Keratinocyte (primary cell): ENCODE results near the gene LNPEP. TPM values are rescaled to one million over a fixed set of nuclear protein-coding genes. Genes with fewer than 3 reads are reported as not detected.

Experiments used
- DNase-seq: peaks from one replicate; pipeline ENCODE4 v3.0.0-alpha.2; 2011; ENCODE audit warnings: low read depth, missing footprints, low spot score
- FAIRE-seq: peaks from 2 replicates; lab custom pipeline; 2011; peaks lifted over from hg19 to GRCh38; lab: Jason Lieb, UNC
- H2AFZ ChIP-seq: 2 replicates; pipeline ENCODE4 v1.6.0; 2012; ENCODE audit warnings: low read length, control low read depth, inconsistent platforms; ENCODE audit not compliant: control insufficient read depth
- H3K27ac ChIP-seq: 2 replicates; pipeline ENCODE4 v1.5.1; 2011; ENCODE audit warnings: low read length; ENCODE audit not compliant: control insufficient read depth, insufficient read depth
- H3K27me3 ChIP-seq: 3 replicates; pipeline ENCODE4 v1.6.0; 2011; ENCODE audit warnings: low read length; ENCODE audit not compliant: control insufficient read depth, insufficient read depth; ENCODE audit errors: extremely low read depth
- H3K36me3 ChIP-seq, 2 experiments: 2 replicates in 1 of 2; 3 replicates in 1 of 2; pipeline ENCODE4 v1.5.1; 2011; ENCODE audit warnings: low read length in 2 of 2, mild to moderate bottlenecking in 1 of 2; ENCODE audit not compliant: control insufficient read depth in 2 of 2, insufficient read depth in 2 of 2; ENCODE audit errors: extremely low read depth in 1 of 2
- H3K4me1 ChIP-seq: 3 replicates; pipeline ENCODE4 v1.5.1; 2011; ENCODE audit warnings: low read length; ENCODE audit not compliant: control insufficient read depth, insufficient read depth; ENCODE audit errors: extremely low read depth
- H3K4me2 ChIP-seq: 3 replicates; pipeline ENCODE4 v1.6.0; 2011; ENCODE audit warnings: low read depth, low read length; ENCODE audit not compliant: control insufficient read depth, insufficient read depth; ENCODE audit errors: extremely low read depth
- H3K4me3 ChIP-seq, 3 experiments: fragments of 200-600 bp in 1 of 3; sonication (generic) in 1 of 3; 2 replicates in 2 of 3; 3 replicates in 1 of 3; pipeline ENCODE4 v1.5.1; 2011 to 2016; ENCODE audit warnings: low read length in 3 of 3, mild to moderate bottlenecking in 3 of 3, control low read depth in 2 of 3, inconsistent platforms in 1 of 3, low read depth in 1 of 3, mixed read lengths in 1 of 3, mixed run types in 1 of 3, moderate library complexity in 1 of 3; ENCODE audit not compliant: control insufficient read depth in 2 of 3, insufficient read depth in 2 of 3; ENCODE audit errors: extremely low read depth in 1 of 3
- H3K79me2 ChIP-seq: 2 replicates; pipeline ENCODE4 v1.6.0; 2012; ENCODE audit warnings: low read length; ENCODE audit not compliant: control insufficient read depth, insufficient read depth
- H3K9ac ChIP-seq: 3 replicates; pipeline ENCODE4 v1.6.0; 2011; ENCODE audit warnings: low read length; ENCODE audit not compliant: control insufficient read depth, insufficient read depth; ENCODE audit errors: extremely low read depth
- H3K9me1 ChIP-seq: 3 replicates; pipeline ENCODE4 v1.6.0; 2011; ENCODE audit warnings: low read length; ENCODE audit not compliant: control insufficient read depth, insufficient read depth; ENCODE audit errors: extremely low read depth
- H3K9me3 ChIP-seq: 2 replicates; pipeline ENCODE4 v1.5.1; 2012; ENCODE audit warnings: low read depth, low read length; ENCODE audit not compliant: control insufficient read depth
- H4K20me1 ChIP-seq: 3 replicates; pipeline ENCODE4 v1.6.0; 2011; ENCODE audit warnings: low read length; ENCODE audit not compliant: control insufficient read depth, insufficient read depth; ENCODE audit errors: extremely low read depth
- EZH2 ChIP-seq: IDR thresholded peaks from one replicate; pipeline ENCODE4 v1.6.1; 2012; ENCODE audit warnings: inconsistent platforms, mild to moderate bottlenecking, low read length, moderate library complexity
- dilution Hi-C: fragments of 300-500 bp; cut with MboI; formaldehyde crosslinking; loops from one replicate; pipeline ENCODE4 v1.7.0; 2020; ENCODE audit warnings: low sequenced_read_pairs; ENCODE audit not compliant: extremely low pct_ligation_motif_present
- polyA plus RNA-seq, 5 experiments: library from polyadenylated mRNA; depleted of rRNA in 3 of 5; stranded (reverse) in 3 of 5; stranded (forward) in 1 of 5; unstranded in 1 of 5; fragments of >200 nt; gene quantifications; 1 replicate in 1 of 5; 2 replicates in 3 of 5; 3 replicates in 1 of 5; pipeline versions ENCODE4 v1.2.1 to v1.2.3, GENCODE V29; 2011 to 2012; ENCODE audit warnings: missing spikeins in 2 of 5, low read depth in 1 of 5, low replicate concordance in 1 of 5
- TF ChIP-seq, protein P1 (sequence below), 3 experiments: IDR thresholded peaks in 1 of 3; conservative IDR thresholded peaks in 1 of 3; optimal IDR thresholded peaks in 1 of 3; 2 replicates in 2 of 3; 3 replicates in 1 of 3; pipeline versions ENCODE3 to v1.5.1; 2011; ENCODE audit warnings: low read length in 3 of 3, mild to moderate bottlenecking in 3 of 3, moderate library complexity in 2 of 3, control low read depth in 1 of 3, inconsistent platforms in 1 of 3; ENCODE audit not compliant: insufficient read depth in 2 of 3; ENCODE audit errors: extremely low read depth in 1 of 3

The LNPEP gene
- polyA plus RNA-seq, 1 donor (not counting 4 experiments of a cell fraction or from before 2014, with no cell fraction given): 26.6 TPM

DNA sequence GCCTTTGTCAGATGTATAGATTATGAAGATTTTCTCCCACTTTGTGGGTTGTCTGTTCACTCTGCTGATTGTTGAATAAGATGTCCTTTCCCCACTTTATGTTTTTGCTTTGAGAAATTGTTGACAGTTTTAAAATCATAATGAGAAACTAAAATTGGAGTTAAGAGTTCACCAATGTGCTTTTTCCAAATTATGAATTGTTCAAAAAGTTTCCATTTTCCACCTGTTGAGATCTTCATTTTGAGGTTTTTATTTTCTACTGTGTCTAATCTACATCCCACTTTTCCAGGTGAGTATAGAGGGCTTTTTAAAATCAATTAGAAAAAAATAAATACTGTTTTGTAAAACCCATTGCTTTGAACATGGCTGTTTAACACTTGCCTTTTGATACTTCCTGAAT is 55.8 kb downstream of the LNPEP start:
- H3K36me3 ChIP-seq: peaks cover 2 to 3% of the 10 kb centered on the region in 2 experiments
- H3K79me2 ChIP-seq: no peaks in the 10 kb centered on the region
- H3K27ac ChIP-seq: no peak overlapping the region
- no peak for TF ChIP-seq EZH2
- TF ChIP-seq, protein P1, sequence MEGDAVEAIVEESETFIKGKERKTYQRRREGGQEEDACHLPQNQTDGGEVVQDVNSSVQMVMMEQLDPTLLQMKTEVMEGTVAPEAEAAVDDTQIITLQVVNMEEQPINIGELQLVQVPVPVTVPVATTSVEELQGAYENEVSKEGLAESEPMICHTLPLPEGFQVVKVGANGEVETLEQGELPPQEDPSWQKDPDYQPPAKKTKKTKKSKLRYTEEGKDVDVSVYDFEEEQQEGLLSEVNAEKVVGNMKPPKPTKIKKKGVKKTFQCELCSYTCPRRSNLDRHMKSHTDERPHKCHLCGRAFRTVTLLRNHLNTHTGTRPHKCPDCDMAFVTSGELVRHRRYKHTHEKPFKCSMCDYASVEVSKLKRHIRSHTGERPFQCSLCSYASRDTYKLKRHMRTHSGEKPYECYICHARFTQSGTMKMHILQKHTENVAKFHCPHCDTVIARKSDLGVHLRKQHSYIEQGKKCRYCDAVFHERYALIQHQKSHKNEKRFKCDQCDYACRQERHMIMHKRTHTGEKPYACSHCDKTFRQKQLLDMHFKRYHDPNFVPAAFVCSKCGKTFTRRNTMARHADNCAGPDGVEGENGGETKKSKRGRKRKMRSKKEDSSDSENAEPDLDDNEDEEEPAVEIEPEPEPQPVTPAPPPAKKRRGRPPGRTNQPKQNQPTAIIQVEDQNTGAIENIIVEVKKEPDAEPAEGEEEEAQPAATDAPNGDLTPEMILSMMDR (optimal IDR thresholded peaks at IDR 0.05 in 1 of 3, IDR thresholded peaks at IDR 0.05 in 1 of 3, conservative IDR thresholded peaks at IDR 0.05 in 1 of 3; ENCODE audit: extremely low read depth in 1 of 3, insufficient read depth in 2 of 3, low read length in 3 of 3): no peak
- H3K4me3 ChIP-seq: no peak overlapping the region
- no peaks in the 10 kb centered on the region for H3K27me3 ChIP-seq
- FAIRE-seq: no peak
- H4K20me1 ChIP-seq: no peaks in the 10 kb centered on the region
- H3K4me2 ChIP-seq: no peak overlapping the region
- H2AFZ ChIP-seq: no peak overlapping the region
- no peak overlapping the region for H3K9ac ChIP-seq
- no peaks in the 10 kb centered on the region for H3K9me1 ChIP-seq
- no peaks in the 10 kb centered on the region for H3K9me3 ChIP-seq
- dilution Hi-C loops: no loop called here
- H3K4me1 ChIP-seq: no peaks in the 10 kb centered on the region
- DNase-seq: no peak

DNA sequence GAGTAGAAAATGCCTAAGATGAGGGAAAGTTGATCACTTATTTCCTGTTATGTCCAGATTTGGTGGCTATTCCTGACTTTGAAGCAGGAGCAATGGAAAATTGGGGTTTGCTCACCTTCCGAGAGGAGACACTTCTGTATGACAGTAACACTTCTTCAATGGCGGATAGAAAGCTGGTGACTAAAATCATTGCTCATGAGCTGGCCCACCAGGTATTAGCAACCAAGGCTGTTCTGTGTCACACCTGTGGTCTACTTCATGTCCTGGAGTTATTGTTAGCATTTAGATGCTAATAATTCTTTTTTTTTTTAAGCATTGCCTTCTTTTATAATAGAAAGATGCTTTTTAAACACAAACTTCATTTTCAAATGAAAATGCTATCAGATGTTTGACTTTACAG is 57.9 kb downstream of the LNPEP start:
- Histone ChIP-seq H3K9ac (no peak overlapping the region), H3K9me3 (no peaks in the 10 kb centered on the region), H3K27ac (no peak overlapping the region), H3K4me3 (no peak overlapping the region), H3K36me3 (peaks cover 3 to 4% of the 10 kb centered on the region in 2 experiments), H3K27me3 (no peaks in the 10 kb centered on the region), H3K4me2 (no peak overlapping the region), H3K4me1 (no peaks in the 10 kb centered on the region), H3K79me2 (no peaks in the 10 kb centered on the region), H2AFZ (no peak overlapping the region), H4K20me1 (no peaks in the 10 kb centered on the region), H3K9me1 (no peaks in the 10 kb centered on the region)
- dilution Hi-C loops: no loop called here
- DNase-seq: no peak
- no peak for TF ChIP-seq EZH2
- TF ChIP-seq, protein P1 (optimal IDR thresholded peaks at IDR 0.05 in 1 of 3, IDR thresholded peaks at IDR 0.05 in 1 of 3, conservative IDR thresholded peaks at IDR 0.05 in 1 of 3; ENCODE audit: extremely low read depth in 1 of 3, insufficient read depth in 2 of 3, low read length in 3 of 3): no peak
- FAIRE-seq: no peak
